ENCODE data around the gene USP35. TPM values are rescaled to one million over a fixed set of nuclear protein-coding genes. Genes with fewer than 3 reads are reported as not detected.

The USP35 gene
- polyA plus RNA-seq, 1 of the 3 experiments (the other 2 are of a cell fraction), result 8.4 TPM

GRCh38 chr11:78189851-78190250 lies 1.1 kb downstream of the USP35 start:
- H2AFZ ChIP-seq (ENCODE audit: low read depth), result no peak overlapping the region
- WGBS (ENCODE audit: low lambda C conversion rate), result 54% methylated on average over 3 of the region's 3 CpGs
- H3K27ac ChIP-seq (ENCODE audit: low read depth in 2 of 2, low read length in 1 of 2), result no peak overlapping the region
- H3K4me2 ChIP-seq, result peak overlapping the region; percentile 86
- peaks cover 5% of the 10 kb centered on the region for H3F3A ChIP-seq (replicated peaks; ENCODE audit: insufficient read depth)
- H3K79me2 ChIP-seq (ENCODE audit: insufficient read depth), result peaks cover 78% of the 10 kb centered on the region
- peaks cover 21 to 32% of the 10 kb centered on the region in 2 experiments; a peak in 3 of 4 replicates for H3K4me1 ChIP-seq (ENCODE audit: control insufficient read depth in 1 of 2, insufficient read depth in 2 of 2, low read depth in 1 of 2, low read length in 1 of 2)
- H3K9ac ChIP-seq, result peak overlapping the region; percentile 92
- no peaks in the 10 kb centered on the region for H3K27me3 ChIP-seq (ENCODE audit: insufficient read depth)
- ChIA-PET POLR2A (interaction anchor here (1.7 to 1.9 kb wide), 2 partner anchors 227 to 235 kb away, joined by 4 to 13 read pairs; partner anchors contain the start of gene GAB2), CTCF (interaction anchor here (0.7 to 3.2 kb wide), 5 partner anchors 15 to 374 kb away, joined by 3 to 12 read pairs (median 4); partner anchors contain the start of gene GAB2)
- peak overlapping the region; percentile 74 to 98 for H3K4me3 ChIP-seq (ENCODE audit: low read depth in 2 of 2, low read length in 1 of 2)
- 0 out of 2 replicates have a peak, but pooled peaks cover 10% of the 10 kb centered on the region for H4K20me1 ChIP-seq (ENCODE audit: insufficient read depth)
- no peak for DNase-seq
- no peaks in the 10 kb centered on the region for H3K9me2 ChIP-seq
- no peaks in the 10 kb centered on the region for H3K9me3 ChIP-seq
- TF ChIP-seq RFX5 (IDR thresholded peaks at IDR 0.05; ENCODE audit: low read length) (no peak), EP300 (IDR thresholded peaks at IDR 0.05; ENCODE audit: borderline replicate concordance in 1 of 2, low read depth in 1 of 2, low read length in 1 of 2) (no peak), FOXM1 (IDR thresholded peaks at IDR 0.05; ENCODE audit: low read depth) (no peak), TAF1 (IDR thresholded peaks at IDR 0.05; ENCODE audit: borderline replicate concordance, low read depth, low read length) (no peak), TCF12 (IDR thresholded peaks at IDR 0.05) (no peak), MAX (IDR thresholded peaks at IDR 0.05; ENCODE audit: low read depth) (no peak), CTCF (IDR thresholded peaks at IDR 0.05) (no peak), NRF1 (IDR thresholded peaks at IDR 0.05; ENCODE audit: low read depth, low read length) (no peak), CHD2 (IDR thresholded peaks at IDR 0.05; ENCODE audit: low read length, partially characterized antibody) (no peak), IRF3 (IDR thresholded peaks at IDR 0.05; ENCODE audit: low read depth, low read length) (no peak)
- H3K36me3 ChIP-seq (replicated peaks in 1 of 2; ENCODE audit: control insufficient read depth in 1 of 2, insufficient read depth in 2 of 2, low read length in 1 of 2), result peaks cover 0 to 7% of the 10 kb centered on the region in 2 experiments

- H3K9ac ChIP-seq, result no peak overlapping the region; the same call in 1 of the 2 replicates
- H3K4me3 ChIP-seq (ENCODE audit: low read depth in 2 of 2, low read length in 1 of 2), result peak overlapping the region in 1 of 2 experiments; percentile 98; a peak in 1 of 4 replicates
Observed at GRCh38 chr11:78190374-78190773, 1.7 kb downstream of the USP35 start.

More at GRCh38 chr11:78190374-78190773, 1.7 kb downstream of the USP35 start:
- ChIA-PET POLR2A (no interaction called here), CTCF (interaction anchor here (0.7 to 3.2 kb wide), 5 partner anchors 16 to 374 kb away, joined by 3 to 12 read pairs (median 4); partner anchors contain the start of gene GAB2)
- Histone ChIP-seq H3K9me3 (no peaks in the 10 kb centered on the region), H3K79me2 (ENCODE audit: insufficient read depth) (peaks cover 73% of the 10 kb centered on the region), H3F3A (replicated peaks; ENCODE audit: insufficient read depth) (peaks cover 5% of the 10 kb centered on the region), H3K27ac (ENCODE audit: low read depth in 2 of 2, low read length in 1 of 2) (no peak overlapping the region), H3K4me1 (ENCODE audit: control insufficient read depth in 1 of 2, insufficient read depth in 2 of 2, low read depth in 1 of 2, low read length in 1 of 2) (peaks cover 19 to 32% of the 10 kb centered on the region in 2 experiments; a peak in 3 of 4 replicates), H2AFZ (ENCODE audit: low read depth) (no peak overlapping the region), H3K27me3 (ENCODE audit: insufficient read depth) (no peaks in the 10 kb centered on the region), H3K36me3 (replicated peaks in 1 of 2; ENCODE audit: control insufficient read depth in 1 of 2, insufficient read depth in 2 of 2, low read length in 1 of 2) (peaks cover 0 to 2% of the 10 kb centered on the region in 2 experiments), H3K9me2 (no peaks in the 10 kb centered on the region), H3K4me2 (peak overlapping the region; percentile 86), H4K20me1 (ENCODE audit: insufficient read depth) (0 out of 2 replicates have a peak, but pooled peaks cover 10% of the 10 kb centered on the region)
- DNase-seq, result no peak
- no peak for TF ChIP-seq TAF1 (IDR thresholded peaks at IDR 0.05; ENCODE audit: borderline replicate concordance, low read depth, low read length)
- no peak for TF ChIP-seq EZH2phosphoT487 (IDR thresholded peaks at IDR 0.05; ENCODE audit: borderline replicate concordance, low read depth)
- no peak for TF ChIP-seq FOSL2 (IDR thresholded peaks at IDR 0.05; ENCODE audit: borderline replicate concordance, low read depth)
- TF ChIP-seq IRF3 (IDR thresholded peaks at IDR 0.05; ENCODE audit: low read depth, low read length), result no peak
- TF ChIP-seq RXRA (IDR thresholded peaks at IDR 0.05; ENCODE audit: borderline replicate concordance, low read depth), result no peak
- TF ChIP-seq NRF1 (IDR thresholded peaks at IDR 0.05; ENCODE audit: low read depth, low read length), result no peak
- no peak for TF ChIP-seq TEAD4 (IDR thresholded peaks at IDR 0.05; ENCODE audit: borderline replicate concordance, insufficient read depth)
- TF ChIP-seq JUND (IDR thresholded peaks at IDR 0.05), result no peak
- no peak for TF ChIP-seq PBX3 (IDR thresholded peaks at IDR 0.05)
- TF ChIP-seq MXI1 (IDR thresholded peaks at IDR 0.05; ENCODE audit: low read depth, low read length), result no peak
- WGBS (ENCODE audit: low lambda C conversion rate), result 79% methylated on average over 3 of the region's 3 CpGs

All from SK-N-SH (cell line).